HepG2 (cell line): Measurements from ENCODE around the gene PIK3CB. TPM values are rescaled to one million over a fixed set of nuclear protein-coding genes. Genes with fewer than 3 reads are reported as not detected.
A peak's percentile ranks its signal among the peaks of the same experiment; 100 is the strongest.

Experiments
- ARHGAP35 ChIP-seq: sonication (generic); formaldehyde crosslinking; IDR thresholded peaks from 2 replicates; pipeline ENCODE4 v1.9.0; 2022; ENCODE audit warnings: mild to moderate bottlenecking, inconsistent platforms, moderate library complexity, missing genetic modification reagents, borderline replicate concordance
- BHLHE40 ChIP-seq: IDR thresholded peaks from 2 replicates; pipeline ENCODE4 v1.6.1; 2011; ENCODE audit warnings: low read length, improper control_type of control experiment
- CENPX ChIP-seq: sonication (generic); formaldehyde crosslinking; IDR thresholded peaks from 2 replicates; pipeline ENCODE4 v1.9.0; 2021; ENCODE audit warnings: mild to moderate bottlenecking, missing genetic modification reagents, moderate library complexity
- DPF2 ChIP-seq: sonication (generic); formaldehyde crosslinking; IDR thresholded peaks from 2 replicates; pipeline ENCODE4 v1.4.0; 2020; ENCODE audit warnings: mild to moderate bottlenecking, low read depth, missing genetic modification reagents, borderline replicate concordance
- FUBP1 ChIP-seq: sonication (generic); formaldehyde crosslinking; IDR thresholded peaks from 2 replicates; pipeline ENCODE4 v1.5.1; 2020; ENCODE audit warnings: missing genetic modification reagents, mild to moderate bottlenecking, borderline replicate concordance
- GMEB2 ChIP-seq: IDR thresholded peaks from 2 replicates; pipeline ENCODE4 v1.6.1; 2016; ENCODE audit warnings: missing biosample characterization, missing genetic modification reagents, low read depth
- HNRNPK ChIP-seq: fragments of 200-400 bp; formaldehyde crosslinking; IDR thresholded peaks from 2 replicates; pipeline ENCODE4 v1.6.1; 2018; ENCODE audit warnings: low read length, low read depth, moderate library complexity, mild to moderate bottlenecking; ENCODE audit not compliant: poor library complexity, severe bottlenecking
- MLLT10 ChIP-seq: sonication (generic); formaldehyde crosslinking; IDR thresholded peaks from 2 replicates; pipeline ENCODE4 v1.4.0; 2020; ENCODE audit warnings: missing genetic modification reagents
- MTA1 ChIP-seq: sonication (generic); formaldehyde crosslinking; IDR thresholded peaks from 2 replicates; pipeline ENCODE4 v1.4.0; 2020; ENCODE audit warnings: missing genetic modification reagents, mild to moderate bottlenecking, borderline replicate concordance
- NPAS2 ChIP-seq: sonication (generic); formaldehyde crosslinking; IDR thresholded peaks from 2 replicates; pipeline ENCODE4 v1.8.0; 2022; ENCODE audit warnings: mild to moderate bottlenecking, missing genetic modification reagents, borderline replicate concordance
- NR2C2 ChIP-seq: sonication (generic); formaldehyde crosslinking; IDR thresholded peaks from 2 replicates; pipeline ENCODE4 v1.4.0; 2020; ENCODE audit warnings: missing genetic modification reagents, mild to moderate bottlenecking, moderate library complexity, borderline replicate concordance
- NR3C1 ChIP-seq: sonication (generic); formaldehyde crosslinking; IDR thresholded peaks from 2 replicates; pipeline ENCODE4 v1.4.0; 2020; ENCODE audit warnings: missing genetic modification reagents
- POGZ ChIP-seq: sonication (generic); formaldehyde crosslinking; IDR thresholded peaks from 2 replicates; pipeline ENCODE4 v1.4.0; 2020; ENCODE audit warnings: mild to moderate bottlenecking, missing genetic modification reagents
- SETDB1 ChIP-seq: sonication (generic); formaldehyde crosslinking; IDR thresholded peaks from 2 replicates; pipeline ENCODE4 v1.5.1; 2020; ENCODE audit warnings: missing genetic modification reagents, mild to moderate bottlenecking, borderline replicate concordance
- SMAD9 ChIP-seq: sonication (generic); formaldehyde crosslinking; IDR thresholded peaks from 2 replicates; pipeline ENCODE4 v1.5.1; 2020; ENCODE audit warnings: mild to moderate bottlenecking, missing genetic modification reagents
- SNRNP70 ChIP-seq: fragments of 200-400 bp; formaldehyde crosslinking; IDR thresholded peaks from 2 replicates; pipeline ENCODE4 v1.6.1; 2017; ENCODE audit warnings: mild to moderate bottlenecking, low read depth, low read length, moderate library complexity
- ZBTB26 ChIP-seq: IDR thresholded peaks from 2 replicates; pipeline ENCODE4 v1.6.1; 2016; ENCODE audit warnings: missing compliant biosample characterization, missing genetic modification reagents, borderline replicate concordance
- ZBTB44 ChIP-seq: sonication (generic); formaldehyde crosslinking; IDR thresholded peaks from 2 replicates; pipeline ENCODE4 v1.4.0; 2020; ENCODE audit warnings: missing genetic modification reagents
- ZEB1 ChIP-seq: IDR thresholded peaks from 2 replicates; pipeline ENCODE4 v1.6.1; 2012; ENCODE audit warnings: mild to moderate bottlenecking, low read depth, inconsistent platforms; ENCODE audit not compliant: insufficient replicate concordance
- ZNF558 ChIP-seq: sonication (generic); formaldehyde crosslinking; IDR thresholded peaks from 2 replicates; pipeline ENCODE4 v1.9.0; 2022; ENCODE audit warnings: mild to moderate bottlenecking, missing genetic modification reagents, borderline replicate concordance
- ZNF589 ChIP-seq: sonication (generic); formaldehyde crosslinking; conservative IDR thresholded peaks from 2 replicates; pipeline ENCODE4 v1.8.0; 2022; ENCODE audit warnings: mild to moderate bottlenecking, moderate library complexity, missing genetic modification reagents
- ZNF782 ChIP-seq: sonication (generic); formaldehyde crosslinking; IDR thresholded peaks from 2 replicates; pipeline ENCODE4 v1.4.0; 2020; ENCODE audit warnings: missing genetic modification reagents, mild to moderate bottlenecking, borderline replicate concordance
- ZNF83 ChIP-seq: sonication (generic); formaldehyde crosslinking; IDR thresholded peaks from 2 replicates; pipeline ENCODE4 v1.4.0; 2020; ENCODE audit warnings: missing genetic modification reagents, mild to moderate bottlenecking, borderline replicate concordance
- polyA plus RNA-seq, 8 experiments: library from polyadenylated mRNA; depleted of rRNA in 3 of 8; stranded (reverse) in 7 of 8; unstranded in 1 of 8; fragments of >200 nt; fragmentation: Illumina TruSeq in 4 of 8; extraction: Trizol in 4 of 8; gene quantifications; 2 replicates each; pipeline versions ENCODE4 v1.2.1 to v1.2.3, GENCODE V29; 2011 to 2016; ENCODE audit warnings: low read depth in 4 of 8, missing spikeins in 1 of 8, mixed read lengths in 1 of 8; ENCODE audit not compliant: insufficient read depth in 1 of 8
- total RNA-seq, 5 experiments: library from RNA; depleted of rRNA; stranded (reverse); fragments of >200 nt; fragmentation: Illumina TruSeq; extraction: Trizol; gene quantifications; 2 replicates each; pipeline ENCODE4 v1.2.3, GENCODE V29; 2016; ENCODE audit warnings: low read depth in 1 of 5

The PIK3CB gene
- total and polyA plus RNA-seq, 2 of the 13 experiments (the other 11 are each of a cell fraction or from before 2014, with no cell fraction given), result 6.6 to 18.7 TPM

GRCh38 chr3:138608322-138609135 lies 226.2 kb downstream of the PIK3CB start, which contains the start of gene FAIM (continued):
- TF ChIP-seq GMEB2 (no peak), NR3C1 (CRISPR knock-in tag) (no peak), ZBTB44 (CRISPR knock-in tag) (peak; percentile 25; the same call in 1 of the 2 replicates), ZNF782 (peak; percentile 78), MTA1 (CRISPR knock-in tag) (peak; percentile 52; the same call in 1 of the 2 replicates), ZBTB26 (CRISPR knock-in tag) (no peak), SNRNP70 (no peak), HNRNPK (no peak), POGZ (CRISPR knock-in tag) (no peak; the same call in 1 of the 2 replicates), FUBP1 (no peak), ZEB1 (no peak), MLLT10 (CRISPR knock-in tag) (no peak), SMAD9 (CRISPR knock-in tag) (no peak), BHLHE40 (0 out of 2 replicates have a peak, but pooled peaks have one; percentile 4), NR2C2 (CRISPR knock-in tag) (0 out of 2 replicates have a peak, but pooled peaks have one; percentile 28), DPF2 (no peak), ZNF558 (no peak; the same call in 1 of the 2 replicates), NPAS2 (no peak), SETDB1 (CRISPR knock-in tag) (no peak), ARHGAP35 (CRISPR knock-in tag) (no peak; the same call in 1 of the 2 replicates), ZNF83 (CRISPR knock-in tag) (no peak), CENPX (no peak), ZNF589 (no peak)
